Measurements from ENCODE around the gene ACSL1.

DNA sequence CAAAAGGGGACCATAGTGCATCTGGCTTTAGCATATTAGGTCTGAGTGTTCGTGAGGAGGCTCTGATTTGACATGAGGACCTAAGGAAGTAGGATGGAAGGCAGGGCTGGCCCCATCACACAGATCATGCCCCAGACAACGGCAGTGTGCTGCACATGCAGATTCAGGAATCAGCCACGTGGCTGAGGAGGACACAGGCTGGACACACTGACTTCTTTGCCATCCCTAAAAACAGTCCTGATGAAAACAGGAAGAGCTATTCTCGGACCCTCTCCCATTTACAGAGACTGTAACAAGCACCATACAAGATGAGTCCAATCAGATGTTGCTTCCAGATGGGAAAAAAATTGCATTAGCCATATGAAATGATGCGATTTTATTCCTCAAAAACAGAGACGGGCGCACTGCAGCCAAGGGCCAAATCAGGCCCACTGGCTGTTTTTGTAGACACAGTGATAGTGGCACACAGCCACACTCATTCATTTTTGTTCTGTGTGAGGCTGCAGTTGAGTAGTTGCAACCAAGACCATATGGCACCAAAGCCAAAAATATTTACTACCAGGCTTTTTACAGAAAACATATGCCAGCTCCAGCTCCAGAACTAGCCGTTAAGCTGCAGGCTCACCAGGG, 41.0 kb downstream of the ACSL1 start:
- TF ChIP-seq CTCF (IDR thresholded peaks at IDR 0.05; ENCODE audit: insufficient read depth, low read length) (no peak), POLR2AphosphoS5 (IDR thresholded peaks at IDR 0.05; ENCODE audit: low read depth) (no peak), GABPA (IDR thresholded peaks at IDR 0.05; ENCODE audit: low read depth) (no peak)
- TF ChIP-seq, protein P1, sequence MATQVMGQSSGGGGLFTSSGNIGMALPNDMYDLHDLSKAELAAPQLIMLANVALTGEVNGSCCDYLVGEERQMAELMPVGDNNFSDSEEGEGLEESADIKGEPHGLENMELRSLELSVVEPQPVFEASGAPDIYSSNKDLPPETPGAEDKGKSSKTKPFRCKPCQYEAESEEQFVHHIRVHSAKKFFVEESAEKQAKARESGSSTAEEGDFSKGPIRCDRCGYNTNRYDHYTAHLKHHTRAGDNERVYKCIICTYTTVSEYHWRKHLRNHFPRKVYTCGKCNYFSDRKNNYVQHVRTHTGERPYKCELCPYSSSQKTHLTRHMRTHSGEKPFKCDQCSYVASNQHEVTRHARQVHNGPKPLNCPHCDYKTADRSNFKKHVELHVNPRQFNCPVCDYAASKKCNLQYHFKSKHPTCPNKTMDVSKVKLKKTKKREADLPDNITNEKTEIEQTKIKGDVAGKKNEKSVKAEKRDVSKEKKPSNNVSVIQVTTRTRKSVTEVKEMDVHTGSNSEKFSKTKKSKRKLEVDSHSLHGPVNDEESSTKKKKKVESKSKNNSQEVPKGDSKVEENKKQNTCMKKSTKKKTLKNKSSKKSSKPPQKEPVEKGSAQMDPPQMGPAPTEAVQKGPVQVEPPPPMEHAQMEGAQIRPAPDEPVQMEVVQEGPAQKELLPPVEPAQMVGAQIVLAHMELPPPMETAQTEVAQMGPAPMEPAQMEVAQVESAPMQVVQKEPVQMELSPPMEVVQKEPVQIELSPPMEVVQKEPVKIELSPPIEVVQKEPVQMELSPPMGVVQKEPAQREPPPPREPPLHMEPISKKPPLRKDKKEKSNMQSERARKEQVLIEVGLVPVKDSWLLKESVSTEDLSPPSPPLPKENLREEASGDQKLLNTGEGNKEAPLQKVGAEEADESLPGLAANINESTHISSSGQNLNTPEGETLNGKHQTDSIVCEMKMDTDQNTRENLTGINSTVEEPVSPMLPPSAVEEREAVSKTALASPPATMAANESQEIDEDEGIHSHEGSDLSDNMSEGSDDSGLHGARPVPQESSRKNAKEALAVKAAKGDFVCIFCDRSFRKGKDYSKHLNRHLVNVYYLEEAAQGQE (IDR thresholded peaks at IDR 0.05; ENCODE audit: insufficient replicate concordance, low read depth), result no peak

All from HL-60 (cell line).